SU-DHL-6 (cell line): ENCODE data around the gene DNAAF5.

Experiments
- EZH2phosphoT487 ChIP-seq: fragments of 200-600 bp; sonication (generic), shearing (Covaris generic); conservative IDR thresholded peaks from 2 replicates; pipeline ENCODE4 v1.6.1; 2018; ENCODE audit warnings: mild to moderate bottlenecking, antibody characterized with exemption, low read length, moderate library complexity, mixed read lengths
- TF ChIP-seq, protein P1 (sequence below): fragments of 200-600 bp; sonication (generic); IDR thresholded peaks from one replicate; pipeline ENCODE4 v1.5.1; 2017; ENCODE audit warnings: antibody characterized with exemption, mild to moderate bottlenecking, low read length, moderate library complexity; ENCODE audit not compliant: insufficient read depth, poor library complexity, severe bottlenecking

GRCh38 chr7:684416-684815 is 42.1 kb upstream of the DNAAF5 start:
- TF ChIP-seq, protein P1, sequence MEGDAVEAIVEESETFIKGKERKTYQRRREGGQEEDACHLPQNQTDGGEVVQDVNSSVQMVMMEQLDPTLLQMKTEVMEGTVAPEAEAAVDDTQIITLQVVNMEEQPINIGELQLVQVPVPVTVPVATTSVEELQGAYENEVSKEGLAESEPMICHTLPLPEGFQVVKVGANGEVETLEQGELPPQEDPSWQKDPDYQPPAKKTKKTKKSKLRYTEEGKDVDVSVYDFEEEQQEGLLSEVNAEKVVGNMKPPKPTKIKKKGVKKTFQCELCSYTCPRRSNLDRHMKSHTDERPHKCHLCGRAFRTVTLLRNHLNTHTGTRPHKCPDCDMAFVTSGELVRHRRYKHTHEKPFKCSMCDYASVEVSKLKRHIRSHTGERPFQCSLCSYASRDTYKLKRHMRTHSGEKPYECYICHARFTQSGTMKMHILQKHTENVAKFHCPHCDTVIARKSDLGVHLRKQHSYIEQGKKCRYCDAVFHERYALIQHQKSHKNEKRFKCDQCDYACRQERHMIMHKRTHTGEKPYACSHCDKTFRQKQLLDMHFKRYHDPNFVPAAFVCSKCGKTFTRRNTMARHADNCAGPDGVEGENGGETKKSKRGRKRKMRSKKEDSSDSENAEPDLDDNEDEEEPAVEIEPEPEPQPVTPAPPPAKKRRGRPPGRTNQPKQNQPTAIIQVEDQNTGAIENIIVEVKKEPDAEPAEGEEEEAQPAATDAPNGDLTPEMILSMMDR = no peak
- TF ChIP-seq EZH2phosphoT487 = no peak
